GM12891 (cell line): Measurements from ENCODE around the gene ZNF329.

Experiments
- POLR2A ChIP-seq: IDR thresholded peaks from 2 replicates; pipeline ENCODE4 v1.6.1; 2011; ENCODE audit warnings: low read depth, low read length, control low read depth
- POLR2AphosphoS5 ChIP-seq: IDR thresholded peaks from 2 replicates; pipeline ENCODE4 v1.6.1; 2011; ENCODE audit warnings: low read depth, low read length, control low read depth

- TF ChIP-seq POLR2A (no peak), POLR2AphosphoS5 (no peak)
Observed at GRCh38 chr19:58089846-58090245, 60.7 kb downstream of the ZNF329 start.
